Ishikawa (cell line): Measurements from ENCODE around the gene NCK1.

Experiments used
- CEBPB ChIP-seq: IDR thresholded peaks from 2 replicates; pipeline ENCODE4 v1.6.1; 2012
- CREB1 ChIP-seq: IDR thresholded peaks from 2 replicates; pipeline ENCODE4 v1.6.1; 2012; ENCODE audit warnings: low read depth
- EGR1 ChIP-seq: IDR thresholded peaks from 2 replicates; pipeline ENCODE4 v1.6.1; 2012
- EP300 ChIP-seq: IDR thresholded peaks from 2 replicates; pipeline ENCODE4 v1.6.1; 2012; ENCODE audit warnings: borderline replicate concordance
- FOXM1 ChIP-seq: IDR thresholded peaks from 2 replicates; pipeline ENCODE4 v1.6.1; 2012; ENCODE audit warnings: low read depth, borderline replicate concordance
- MAX ChIP-seq: IDR thresholded peaks from 2 replicates; pipeline ENCODE4 v1.6.1; 2012
- NFIC ChIP-seq: IDR thresholded peaks from 2 replicates; pipeline ENCODE4 v1.6.1; 2012
- RAD21 ChIP-seq: IDR thresholded peaks from 2 replicates; pipeline ENCODE4 v1.6.1; 2012; ENCODE audit warnings: low read depth
- REST ChIP-seq: IDR thresholded peaks from 2 replicates; pipeline ENCODE4 v1.6.1; 2012; ENCODE audit warnings: low read depth, mild to moderate bottlenecking
- TAF1 ChIP-seq: IDR thresholded peaks from 2 replicates; pipeline ENCODE4 v1.6.1; 2012; ENCODE audit warnings: low read depth, mild to moderate bottlenecking
- TCF12 ChIP-seq: IDR thresholded peaks from 2 replicates; pipeline ENCODE4 v1.6.1; 2012; ENCODE audit warnings: low read depth
- TEAD4 ChIP-seq: IDR thresholded peaks from 2 replicates; pipeline ENCODE4 v1.6.1; 2012
- USF1 ChIP-seq: IDR thresholded peaks from 2 replicates; pipeline ENCODE4 v1.6.1; 2012
- YY1 ChIP-seq: IDR thresholded peaks from 2 replicates; pipeline ENCODE4 v1.6.1; 2012; ENCODE audit warnings: low read depth
- ZBTB7A ChIP-seq: IDR thresholded peaks from 2 replicates; pipeline ENCODE4 v1.6.1; 2012; ENCODE audit warnings: low read depth

NCK1 gene

GRCh38 chr3:136938334-136938733, 76.3 kb downstream of the NCK1 start:
- TF ChIP-seq REST (no peak), USF1 (no peak), ZBTB7A (no peak), EP300 (no peak), CREB1 (no peak), FOXM1 (no peak), CEBPB (no peak), RAD21 (no peak), TCF12 (no peak), TAF1 (no peak), EGR1 (no peak), MAX (no peak), NFIC (no peak), YY1 (no peak), TEAD4 (no peak)

- TF ChIP-seq USF1 (no peak), TAF1 (no peak), CEBPB (no peak), TEAD4 (no peak), ZBTB7A (no peak), TCF12 (no peak), YY1 (no peak), NFIC (no peak), CREB1 (no peak), MAX (no peak), EGR1 (no peak), RAD21 (no peak)
These were observed 77.5 kb downstream of the NCK1 start for GRCh38 chr3:136939489-136939888.

- TF ChIP-seq EGR1 (no peak), CREB1 (no peak), ZBTB7A (no peak), REST (no peak), USF1 (no peak), TCF12 (no peak), EP300 (no peak), MAX (no peak), CEBPB (no peak), TEAD4 (no peak), YY1 (no peak), NFIC (no peak), FOXM1 (no peak), TAF1 (no peak), RAD21 (no peak)
These were observed 80.8 kb downstream of the NCK1 start for GRCh38 chr3:136942803-136943202.

- TF ChIP-seq REST: no peak
- TF ChIP-seq FOXM1: no peak
- TF ChIP-seq CEBPB: no peak
- no peak for TF ChIP-seq YY1
These were observed 81.4 kb downstream of the NCK1 start for GRCh38 chr3:136943436-136943835.
